Astrocyte (in vitro differentiated cells and primary cell): Measurements from ENCODE around the gene ARRDC1. TPM values are rescaled to one million over a fixed set of nuclear protein-coding genes. Genes with fewer than 3 reads are reported as not detected.
"Not testable (repeated sequence)": the region's sequence is repeated elsewhere in the genome, so short reads cannot be mapped to it uniquely, and the experiment has no call there.

Experiments
- DNase-seq: peaks from one replicate; pipeline ENCODE4 v3.0.0-alpha.2; 2010; ENCODE audit warnings: low read depth
- FAIRE-seq: peaks from 2 replicates; lab custom pipeline; 2011; peaks lifted over from hg19 to GRCh38; lab: Jason Lieb, UNC
- H2AFZ ChIP-seq: 2 replicates; pipeline ENCODE4 v1.6.0; 2012; ENCODE audit warnings: low read depth, low read length, inconsistent platforms
- H3K27ac ChIP-seq: 2 replicates; pipeline ENCODE4 v1.5.1; 2011; ENCODE audit warnings: low read depth, low read length, inconsistent platforms
- H3K27me3 ChIP-seq: 2 replicates; pipeline ENCODE4 v1.6.0; 2011; ENCODE audit warnings: low read length, inconsistent platforms; ENCODE audit not compliant: insufficient read depth
- H3K36me3 ChIP-seq: 2 replicates; pipeline ENCODE4 v1.5.1; 2011; ENCODE audit warnings: low read length, inconsistent platforms; ENCODE audit not compliant: insufficient read depth
- H3K4me1 ChIP-seq: 2 replicates; pipeline ENCODE4 v1.5.1; 2011; ENCODE audit warnings: low read length, inconsistent platforms; ENCODE audit not compliant: insufficient read depth
- H3K4me2 ChIP-seq: 2 replicates; pipeline ENCODE4 v1.6.0; 2012; ENCODE audit warnings: low read length, inconsistent platforms
- H3K4me3 ChIP-seq: 2 replicates; pipeline ENCODE4 v1.5.1; 2011; ENCODE audit warnings: low read depth, mild to moderate bottlenecking, low read length, inconsistent platforms; ENCODE audit not compliant: insufficient read depth
- H3K79me2 ChIP-seq: 2 replicates; pipeline ENCODE4 v1.6.0; 2012; ENCODE audit warnings: mild to moderate bottlenecking, low read length, inconsistent platforms; ENCODE audit not compliant: insufficient read depth
- H3K9ac ChIP-seq: 2 replicates; pipeline ENCODE4 v1.6.0; 2012; ENCODE audit warnings: mild to moderate bottlenecking, low read length, inconsistent platforms
- H3K9me3 ChIP-seq: 2 replicates; pipeline ENCODE4 v1.5.1; 2012; ENCODE audit warnings: low read depth, mild to moderate bottlenecking, low read length, inconsistent platforms; ENCODE audit not compliant: insufficient read depth
- H4K20me1 ChIP-seq: 2 replicates; pipeline ENCODE4 v1.6.0; 2012; ENCODE audit warnings: low read length, inconsistent platforms; ENCODE audit not compliant: insufficient read depth
- H3K27ac Mint-ChIP-seq: one replicate; pipeline ENCODE4 v1.8.0; 2021; ENCODE audit warnings: mild to moderate bottlenecking, mixed read lengths; ENCODE audit not compliant: unreplicated experiment
- H3K27me3 Mint-ChIP-seq: one replicate; pipeline ENCODE4 v1.8.0; 2021; ENCODE audit warnings: low read depth, mixed read lengths; ENCODE audit not compliant: unreplicated experiment
- H3K36me3 Mint-ChIP-seq: one replicate; pipeline ENCODE4 v1.8.0; 2021; ENCODE audit warnings: low read depth, mixed read lengths; ENCODE audit not compliant: unreplicated experiment
- H3K4me1 Mint-ChIP-seq: one replicate; pipeline ENCODE4 v1.8.0; 2021; ENCODE audit warnings: low read depth, mixed read lengths; ENCODE audit not compliant: unreplicated experiment
- H3K4me3 Mint-ChIP-seq: one replicate; pipeline ENCODE4 v1.8.0; 2021; ENCODE audit warnings: mild to moderate bottlenecking, moderate library complexity, mixed read lengths; ENCODE audit not compliant: unreplicated experiment
- H3K9me3 Mint-ChIP-seq: one replicate; pipeline ENCODE4 v1.8.0; 2021; ENCODE audit warnings: mild to moderate bottlenecking, mixed read lengths; ENCODE audit not compliant: unreplicated experiment
- CTCF ChIP-seq: IDR thresholded peaks from 2 replicates; pipeline ENCODE4 v1.5.1; 2011; ENCODE audit warnings: low read depth, mild to moderate bottlenecking, inconsistent platforms, low read length, moderate library complexity; ENCODE audit not compliant: insufficient read depth
- EZH2 ChIP-seq: IDR thresholded peaks from 2 replicates; pipeline ENCODE4 v1.6.1; 2012; ENCODE audit warnings: mild to moderate bottlenecking, low read length, inconsistent platforms; ENCODE audit not compliant: insufficient read depth
- total RNA-seq: library from RNA; stranded (reverse); gene quantifications from 2 replicates; pipeline ENCODE4 v1.2.1, GENCODE V29; 2021

ARRDC1 gene
- total RNA-seq, 1 donor from 2014 or later = 14.2 TPM

- Mint-ChIP-seq H3K27ac (peak overlapping the region; percentile 34), H3K27me3 (no peaks in the 10 kb centered on the region), H3K9me3 (no peaks in the 10 kb centered on the region), H3K36me3 (peaks cover 7% of the 10 kb centered on the region), H3K4me1 (peaks cover 29% of the 10 kb centered on the region), H3K4me3 (peak overlapping the region; percentile 70)
- TF ChIP-seq EZH2 (no peak), CTCF (peak; percentile 38)
- no peak overlapping the region for H2AFZ ChIP-seq
- H3K9ac ChIP-seq = no peak overlapping the region
- H3K4me2 ChIP-seq = peak overlapping the region; percentile 99
- peaks cover 67% of the 10 kb centered on the region for H4K20me1 ChIP-seq
- peaks cover 91% of the 10 kb centered on the region for H3K79me2 ChIP-seq
- H3K9me3 ChIP-seq = no peaks in the 10 kb centered on the region
- H3K27me3 ChIP-seq = no peaks in the 10 kb centered on the region
- H3K4me1 ChIP-seq = peaks cover 21% of the 10 kb centered on the region
- DNase-seq (no peak), FAIRE-seq (no peak)
- no peak overlapping the region for H3K27ac ChIP-seq
- H3K4me3 ChIP-seq = no peak overlapping the region
- peaks cover 2% of the 10 kb centered on the region for H3K36me3 ChIP-seq
Measured at GRCh38 chr9:137621131-137621757, 15.8 kb downstream of the ARRDC1 start.

- not testable (repeated sequence) for H3K27me3 Mint-ChIP-seq, H3K4me3 ChIP-seq, H3K36me3 Mint-ChIP-seq, H3K4me2 ChIP-seq, H3K27ac ChIP-seq, H3K27ac Mint-ChIP-seq, H3K9me3 ChIP-seq, FAIRE-seq, DNase-seq, H3K36me3 ChIP-seq, H3K9ac ChIP-seq, H3K9me3 Mint-ChIP-seq, H2AFZ ChIP-seq, H3K27me3 ChIP-seq
- Mint-ChIP-seq H3K4me3 (peak overlapping the region; percentile 40), H3K4me1 (peaks cover 27% of the 10 kb centered on the region)
- Histone ChIP-seq H3K4me1 (peaks cover 20% of the 10 kb centered on the region), H3K79me2 (peaks cover 93% of the 10 kb centered on the region), H4K20me1 (peaks cover 76% of the 10 kb centered on the region)
Measured at GRCh38 chr9:137622211-137622610, 16.7 kb downstream of the ARRDC1 start.

- H3K36me3 Mint-ChIP-seq = peaks cover 7% of the 10 kb centered on the region
- H3K36me3 ChIP-seq = no peaks in the 10 kb centered on the region
- no peak overlapping the region for H3K4me3 ChIP-seq
- H3K79me2 ChIP-seq = peaks cover 99% of the 10 kb centered on the region
- H3K9ac ChIP-seq = no peak overlapping the region
- no peak overlapping the region for H3K27ac Mint-ChIP-seq
- TF ChIP-seq CTCF (no peak), EZH2 (no peak)
- no peaks in the 10 kb centered on the region for H3K9me3 Mint-ChIP-seq
- no peak overlapping the region for H2AFZ ChIP-seq
- H3K4me2 ChIP-seq = no peak overlapping the region
- H3K27me3 ChIP-seq = no peaks in the 10 kb centered on the region
- H3K27me3 Mint-ChIP-seq = no peaks in the 10 kb centered on the region
- peaks cover 2% of the 10 kb centered on the region for H3K4me1 ChIP-seq
- H3K4me3 Mint-ChIP-seq = no peak overlapping the region
- FAIRE-seq (no peak), DNase-seq (no peak)
- H3K9me3 ChIP-seq = no peaks in the 10 kb centered on the region
- peaks cover 18% of the 10 kb centered on the region for H3K4me1 Mint-ChIP-seq
- H4K20me1 ChIP-seq = peaks cover 85% of the 10 kb centered on the region
- no peak overlapping the region for H3K27ac ChIP-seq
Measured at GRCh38 chr9:137626464-137626863, 21.0 kb downstream of the ARRDC1 start.

- not testable (repeated sequence) for H3K27ac ChIP-seq, H2AFZ ChIP-seq, H3K27me3 ChIP-seq, H3K36me3 Mint-ChIP-seq, H3K36me3 ChIP-seq, DNase-seq, H3K27me3 Mint-ChIP-seq, H3K9ac ChIP-seq, H3K9me3 ChIP-seq, H3K27ac Mint-ChIP-seq, H3K4me3 Mint-ChIP-seq, H3K4me2 ChIP-seq, FAIRE-seq, H3K4me3 ChIP-seq, H3K4me1 ChIP-seq, H3K9me3 Mint-ChIP-seq
- H3K4me1 Mint-ChIP-seq = peaks cover 19% of the 10 kb centered on the region
- Histone ChIP-seq H4K20me1 (peaks cover 88% of the 10 kb centered on the region), H3K79me2 (peaks cover 99% of the 10 kb centered on the region)
Measured at GRCh38 chr9:137627406-137627805, 21.9 kb downstream of the ARRDC1 start.
